Osteocyte (in vitro differentiated cells): ENCODE data around the gene DNAJC5. TPM values are rescaled to one million over a fixed set of nuclear protein-coding genes. Genes with fewer than 3 reads are reported as not detected.
"Not testable (repeated sequence)": the region's sequence is repeated elsewhere in the genome, so short reads cannot be mapped to it uniquely, and the experiment has no call there.

ENCODE experiments used
- DNase-seq: peaks from one replicate; pipeline ENCODE4 v3.0.0; 2021; ENCODE audit warnings: mixed read lengths; ENCODE audit not compliant: unreplicated experiment; ENCODE audit errors: extremely low spot score
- H3K27ac Mint-ChIP-seq: one replicate; pipeline ENCODE4 v1.8.0; 2021; ENCODE audit warnings: mild to moderate bottlenecking, mixed read lengths; ENCODE audit not compliant: unreplicated experiment
- H3K27me3 Mint-ChIP-seq: one replicate; pipeline ENCODE4 v1.8.0; 2021; ENCODE audit warnings: mixed read lengths; ENCODE audit not compliant: unreplicated experiment
- H3K36me3 Mint-ChIP-seq: one replicate; pipeline ENCODE4 v1.8.0; 2021; ENCODE audit warnings: mixed read lengths; ENCODE audit not compliant: unreplicated experiment
- H3K4me1 Mint-ChIP-seq: one replicate; pipeline ENCODE4 v1.8.0; 2021; ENCODE audit warnings: mixed read lengths; ENCODE audit not compliant: unreplicated experiment
- H3K4me3 Mint-ChIP-seq: one replicate; pipeline ENCODE4 v1.8.0; 2021; ENCODE audit warnings: mild to moderate bottlenecking, moderate library complexity, mixed read lengths; ENCODE audit not compliant: unreplicated experiment
- H3K9me3 Mint-ChIP-seq: one replicate; pipeline ENCODE4 v1.8.0; 2021; ENCODE audit warnings: mixed read lengths; ENCODE audit not compliant: unreplicated experiment
- total RNA-seq: library from RNA; stranded (reverse); gene quantifications from 2 replicates; pipeline ENCODE4 v1.2.1, GENCODE V29; 2021
- TF ChIP-seq, protein P1 (sequence below): fragments of 200-600 bp; sonication (generic); IDR thresholded peaks from 2 replicates; pipeline ENCODE4 v1.5.0; 2021; ENCODE audit warnings: antibody characterized with exemption, mild to moderate bottlenecking, moderate library complexity

DNAJC5 gene
- total RNA-seq, 1 donor from 2014 or later: 41.2 TPM

DNA sequence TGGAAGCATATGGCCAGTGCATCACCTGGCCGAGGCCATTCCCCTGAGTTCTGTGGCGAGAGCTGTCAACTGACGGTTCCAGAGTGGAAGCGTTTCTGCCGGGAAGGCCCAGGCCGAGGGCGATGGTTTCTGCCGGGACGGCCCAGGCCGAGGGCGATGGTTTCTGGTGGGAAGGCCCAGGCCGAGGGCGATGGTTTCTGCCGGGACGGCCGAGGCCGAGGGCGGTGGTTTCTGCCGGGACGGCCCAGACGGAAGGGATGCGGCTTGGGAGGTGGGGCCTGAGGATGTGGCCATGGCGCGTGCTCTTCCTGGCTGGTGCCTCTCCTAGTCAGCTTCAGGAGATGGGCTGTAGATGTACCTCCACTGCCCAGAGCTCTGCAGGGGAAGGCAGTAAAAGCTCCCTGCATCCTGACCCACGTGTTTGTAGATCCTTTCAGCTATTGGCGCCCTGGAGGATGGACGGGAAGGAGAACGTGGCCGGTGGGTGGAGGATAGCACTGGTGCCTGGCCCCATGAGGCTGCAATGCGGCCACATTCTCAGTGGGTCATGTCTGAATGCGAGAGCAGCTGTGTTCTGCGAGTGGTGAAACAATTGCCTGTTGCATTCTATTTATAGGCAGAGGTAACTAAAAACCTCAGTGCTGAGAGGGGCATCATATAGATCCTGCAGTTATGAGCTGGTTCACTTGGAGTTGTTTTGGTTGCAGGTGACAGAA, 17.0 kb upstream of the DNAJC5 start:
- no peaks in the 10 kb centered on the region for H3K27me3 Mint-ChIP-seq
- H3K36me3 Mint-ChIP-seq: peaks cover 24% of the 10 kb centered on the region
- H3K4me1 Mint-ChIP-seq: no peaks in the 10 kb centered on the region
- no peak overlapping the region for H3K4me3 Mint-ChIP-seq
- H3K9me3 Mint-ChIP-seq: no peaks in the 10 kb centered on the region
- no peak for DNase-seq
- TF ChIP-seq, protein P1, sequence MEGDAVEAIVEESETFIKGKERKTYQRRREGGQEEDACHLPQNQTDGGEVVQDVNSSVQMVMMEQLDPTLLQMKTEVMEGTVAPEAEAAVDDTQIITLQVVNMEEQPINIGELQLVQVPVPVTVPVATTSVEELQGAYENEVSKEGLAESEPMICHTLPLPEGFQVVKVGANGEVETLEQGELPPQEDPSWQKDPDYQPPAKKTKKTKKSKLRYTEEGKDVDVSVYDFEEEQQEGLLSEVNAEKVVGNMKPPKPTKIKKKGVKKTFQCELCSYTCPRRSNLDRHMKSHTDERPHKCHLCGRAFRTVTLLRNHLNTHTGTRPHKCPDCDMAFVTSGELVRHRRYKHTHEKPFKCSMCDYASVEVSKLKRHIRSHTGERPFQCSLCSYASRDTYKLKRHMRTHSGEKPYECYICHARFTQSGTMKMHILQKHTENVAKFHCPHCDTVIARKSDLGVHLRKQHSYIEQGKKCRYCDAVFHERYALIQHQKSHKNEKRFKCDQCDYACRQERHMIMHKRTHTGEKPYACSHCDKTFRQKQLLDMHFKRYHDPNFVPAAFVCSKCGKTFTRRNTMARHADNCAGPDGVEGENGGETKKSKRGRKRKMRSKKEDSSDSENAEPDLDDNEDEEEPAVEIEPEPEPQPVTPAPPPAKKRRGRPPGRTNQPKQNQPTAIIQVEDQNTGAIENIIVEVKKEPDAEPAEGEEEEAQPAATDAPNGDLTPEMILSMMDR: no peak
- no peak overlapping the region for H3K27ac Mint-ChIP-seq

DNA sequence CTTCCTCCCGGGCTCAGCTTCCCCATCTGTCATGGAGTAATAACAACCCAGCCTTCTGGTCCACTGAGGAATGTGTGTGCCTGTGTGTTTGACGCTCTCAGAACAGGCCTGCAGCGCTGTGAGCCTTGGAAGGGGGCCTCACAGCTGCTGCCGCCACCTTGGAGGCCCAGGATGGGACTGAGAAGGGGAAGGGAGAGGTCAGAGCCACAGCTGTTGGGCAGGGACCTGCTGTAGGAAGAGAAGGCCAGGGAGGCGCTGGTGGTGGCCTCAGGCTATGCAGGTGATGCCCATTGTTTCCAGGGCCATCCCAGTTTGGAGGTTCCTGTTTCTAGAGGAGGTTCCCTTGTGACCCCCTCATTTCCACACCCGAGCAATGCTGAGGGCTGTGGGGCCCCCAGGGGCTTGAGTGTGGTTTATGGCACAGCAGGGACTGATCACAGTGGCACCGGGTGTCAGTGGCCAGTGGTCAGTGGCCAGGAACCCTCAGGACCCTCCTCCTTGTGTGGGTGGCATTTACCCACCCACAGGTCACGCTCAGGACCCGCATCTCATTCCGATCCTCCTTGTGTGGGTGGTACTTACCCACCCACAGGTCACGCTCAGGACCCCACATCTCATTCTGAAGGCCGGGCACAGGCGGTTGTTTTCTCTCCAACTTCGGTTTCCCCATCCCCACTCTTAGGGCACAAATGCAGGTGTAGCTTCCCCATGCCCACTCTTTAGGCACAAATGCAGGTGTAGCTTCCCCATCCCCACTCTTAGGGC, 15.8 kb upstream of the DNAJC5 start:
- Mint-ChIP-seq H3K9me3 (no peaks in the 10 kb centered on the region), H3K27me3 (no peaks in the 10 kb centered on the region), H3K4me1 (no peaks in the 10 kb centered on the region), H3K4me3 (no peak overlapping the region), H3K27ac (no peak overlapping the region), H3K36me3 (peaks cover 22% of the 10 kb centered on the region)
- TF ChIP-seq, protein P1: no peak
- no peak for DNase-seq

DNA sequence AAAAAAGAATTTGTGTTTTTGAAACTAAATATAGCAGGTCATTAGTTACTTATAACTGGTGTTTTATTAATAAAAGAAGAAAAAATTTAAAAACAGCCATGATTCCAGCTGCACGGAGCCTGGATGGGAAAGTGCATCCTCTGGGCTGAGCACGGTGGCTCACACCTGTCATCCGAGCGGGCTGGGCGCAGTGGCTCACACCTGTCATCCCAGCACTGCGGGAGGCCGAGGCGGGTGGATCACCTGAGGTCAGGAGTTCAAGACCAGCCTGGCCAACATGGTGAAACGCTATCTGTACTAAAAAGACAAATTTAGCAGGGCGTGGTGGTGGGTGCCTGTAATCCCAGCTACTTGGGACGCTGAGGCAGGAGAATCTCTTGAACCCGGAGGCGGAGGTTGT, 14.0 kb upstream of the DNAJC5 start:
- peaks cover 18% of the 10 kb centered on the region for H3K36me3 Mint-ChIP-seq
- not testable (repeated sequence) for H3K4me3 Mint-ChIP-seq, DNase-seq, H3K4me1 Mint-ChIP-seq, H3K27ac Mint-ChIP-seq, H3K27me3 Mint-ChIP-seq, H3K9me3 Mint-ChIP-seq

DNA sequence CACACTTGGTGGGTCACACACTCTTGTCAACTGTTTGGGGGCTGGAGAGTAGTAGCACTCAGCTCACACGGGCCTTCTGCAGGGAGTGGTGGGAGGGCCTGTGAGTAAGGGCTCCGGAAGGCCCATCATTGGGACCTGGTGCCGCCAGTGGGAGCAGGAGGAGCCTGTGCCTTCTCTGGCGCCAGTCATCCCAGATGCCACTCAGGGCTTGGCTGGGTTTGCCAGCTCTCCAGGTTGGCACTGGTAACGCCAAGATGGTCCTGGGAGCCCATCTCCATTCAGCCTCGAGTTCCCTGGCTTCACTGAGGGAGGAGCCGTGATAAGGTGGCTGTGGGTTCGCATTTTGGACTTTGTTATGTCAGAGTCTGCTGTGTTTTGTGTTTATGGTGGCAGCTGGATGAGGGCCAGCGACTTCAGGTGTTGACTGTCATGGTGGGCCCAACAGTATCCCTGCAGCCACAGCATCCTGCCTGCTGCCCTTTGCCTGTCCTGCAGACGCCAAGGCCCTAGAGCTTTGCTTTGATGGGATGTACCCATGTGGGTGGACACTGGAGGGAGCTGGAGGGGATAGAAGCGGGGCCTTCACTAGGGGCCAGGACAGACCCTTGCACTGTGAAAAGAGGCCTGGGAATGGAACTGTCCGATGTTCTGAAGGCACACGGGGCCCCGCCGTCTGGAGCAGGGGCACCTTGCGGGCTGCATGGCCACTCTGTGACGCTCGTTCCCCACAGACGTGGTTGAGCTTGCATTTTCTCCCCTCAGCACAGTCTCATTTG, 13.3 kb upstream of the DNAJC5 start:
- H3K4me3 Mint-ChIP-seq: no peak overlapping the region
- H3K9me3 Mint-ChIP-seq: no peaks in the 10 kb centered on the region
- H3K4me1 Mint-ChIP-seq: no peaks in the 10 kb centered on the region
- no peak overlapping the region for H3K27ac Mint-ChIP-seq
- H3K27me3 Mint-ChIP-seq: no peaks in the 10 kb centered on the region
- TF ChIP-seq, protein P1: no peak
- peaks cover 12% of the 10 kb centered on the region for H3K36me3 Mint-ChIP-seq
- no peak for DNase-seq

DNA sequence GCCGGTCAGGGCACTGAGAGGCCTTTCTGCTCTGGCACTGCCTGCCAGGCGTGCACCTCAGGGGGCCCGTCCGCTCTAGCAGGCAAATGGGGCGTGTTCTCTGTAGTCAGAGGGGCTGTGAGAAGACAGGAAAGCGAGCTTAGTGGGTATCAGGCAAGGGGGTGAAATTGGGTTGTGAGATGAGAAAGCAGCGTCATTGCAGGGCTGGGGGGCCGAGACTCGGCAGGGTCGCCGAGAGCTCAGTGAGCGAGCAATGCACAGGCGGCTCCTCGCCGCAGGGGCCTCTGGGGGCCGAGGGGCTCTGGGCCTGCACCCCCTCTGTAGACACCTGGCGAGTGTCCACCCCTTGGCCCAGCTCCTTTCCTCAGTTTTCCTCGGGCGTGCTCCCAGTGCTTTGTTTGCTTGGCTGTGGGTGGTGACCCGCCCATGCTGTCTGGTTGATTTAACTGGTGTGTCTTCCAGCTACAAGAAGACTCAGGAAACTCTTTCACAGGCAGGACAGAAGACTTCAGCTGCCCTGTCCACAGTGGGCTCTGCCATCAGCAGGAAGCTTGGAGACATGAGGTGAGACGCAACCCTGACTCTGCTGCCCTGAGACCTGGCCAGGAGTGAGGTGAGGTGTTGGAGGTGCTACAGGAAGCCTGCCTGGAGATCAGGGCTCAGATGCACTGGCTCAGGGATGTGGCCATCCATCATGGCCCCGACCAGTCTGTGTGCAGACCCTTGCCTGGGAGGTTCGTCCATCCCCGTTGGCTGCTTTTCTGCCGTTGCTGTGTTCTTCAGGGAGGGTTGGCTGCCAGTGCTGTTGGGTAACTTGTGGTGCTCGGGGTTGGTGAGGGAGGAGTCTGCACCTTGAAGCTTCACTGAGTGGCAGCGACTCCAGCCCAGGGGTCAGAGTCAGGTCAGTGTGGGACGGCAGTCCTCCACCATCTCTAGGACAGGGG, 12.4 kb upstream of the DNAJC5 start:
- peaks cover 15% of the 10 kb centered on the region for H3K36me3 Mint-ChIP-seq
- H3K4me3 Mint-ChIP-seq: no peak overlapping the region
- H3K9me3 Mint-ChIP-seq: no peaks in the 10 kb centered on the region
- TF ChIP-seq, protein P1: no peak
- no peak overlapping the region for H3K27ac Mint-ChIP-seq
- no peaks in the 10 kb centered on the region for H3K27me3 Mint-ChIP-seq
- DNase-seq: no peak
- H3K4me1 Mint-ChIP-seq: no peaks in the 10 kb centered on the region
